Measurements from ENCODE around the gene RTN4R. TPM values are rescaled to one million over a fixed set of nuclear protein-coding genes. Genes with fewer than 3 reads are reported as not detected.

RTN4R gene
- total and polyA plus RNA-seq, 2 of the 8 experiments (the other 6 are each of a cell fraction or from before 2014, with no cell fraction given): 21.8 to 41.3 TPM

DNA sequence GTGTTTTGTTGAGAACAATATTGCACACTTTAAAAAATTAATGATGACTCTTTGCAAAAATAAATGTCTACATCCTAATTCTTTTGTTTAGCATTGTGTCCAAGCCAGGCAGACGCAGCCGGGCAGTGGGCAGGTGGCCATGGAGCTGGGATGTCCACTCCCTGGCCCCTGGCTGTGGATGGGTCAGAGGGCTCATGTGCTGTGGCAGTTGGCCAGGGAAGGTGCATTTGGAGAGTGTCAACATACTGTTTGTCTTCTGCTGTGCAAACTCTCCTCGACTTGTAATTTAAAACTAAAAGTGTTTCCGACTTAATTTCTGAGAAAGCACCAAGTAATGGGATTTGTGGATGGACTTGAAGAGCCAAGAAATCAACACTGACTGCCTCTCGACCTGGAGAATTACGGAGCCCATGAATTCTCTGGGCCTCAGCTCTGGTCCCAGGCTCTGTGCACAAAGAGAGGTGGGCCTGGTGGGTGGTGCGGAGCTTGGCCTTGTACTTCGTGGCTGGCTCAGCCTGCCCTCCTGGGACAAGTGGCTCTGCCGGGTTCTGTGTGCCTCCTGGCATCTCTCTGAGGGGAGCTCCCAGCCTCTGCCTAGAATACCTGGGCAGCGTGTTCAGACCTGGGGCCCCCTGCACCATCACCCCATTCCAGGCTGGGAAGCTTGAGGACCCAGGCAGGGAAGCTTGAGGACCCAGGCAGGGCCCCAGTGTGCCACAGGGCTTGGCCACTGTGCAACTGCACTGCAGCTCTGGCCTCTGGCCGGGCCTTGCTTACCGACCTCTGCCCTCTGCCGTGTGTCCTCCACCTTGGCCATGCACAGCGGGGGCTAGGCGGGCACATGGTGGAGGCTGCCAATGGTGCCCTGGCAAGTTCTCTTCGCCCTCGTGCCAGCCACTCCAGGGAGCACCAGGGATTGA is 46.4 kb downstream of the RTN4R start (continued):
- TF ChIP-seq PHF8 (conservative IDR thresholded peaks at IDR 0.05; ENCODE audit: low read depth, low read length): no peak
- TF ChIP-seq HDAC6 (IDR thresholded peaks at IDR 0.05; ENCODE audit: low read depth, low read length): no peak
- no peak for TF ChIP-seq TEAD4 (IDR thresholded peaks at IDR 0.05; ENCODE audit: low read depth, low read length)

Measured in H1 (cell line).